ENCODE data around the gene MCF2L.

MCF2L gene

DNA sequence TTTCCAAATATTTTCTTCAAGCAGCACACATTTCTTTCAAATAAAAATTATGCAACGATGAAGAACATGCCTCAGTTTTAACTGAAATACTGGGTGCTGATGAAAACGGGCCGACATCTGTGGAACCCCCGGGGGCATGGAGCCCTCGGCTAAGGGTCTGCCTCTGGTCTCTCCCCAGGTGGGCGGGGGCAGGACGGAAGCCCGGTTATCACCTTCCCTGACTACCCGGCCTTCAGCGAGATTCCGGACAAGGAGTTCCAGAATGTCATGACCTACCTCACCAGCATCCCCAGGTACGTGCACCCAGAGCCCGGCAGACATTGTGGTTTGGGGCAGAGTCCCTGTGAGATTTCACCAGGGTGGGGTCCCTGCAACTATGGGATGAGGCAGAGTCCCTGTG, 55.5 kb downstream of the MCF2L start:
- DNase-seq (ENCODE audit: low read depth), result no peak
- H3K4me3 ChIP-seq (ENCODE audit: low read depth, low read length), result no peak overlapping the region
- no peak for TF ChIP-seq CTCF (IDR thresholded peaks at IDR 0.05; ENCODE audit: low read depth, low read length, missing control alignments)

- no peak for TF ChIP-seq CTCF (IDR thresholded peaks at IDR 0.05; ENCODE audit: low read depth, low read length, missing control alignments)
- no peak for DNase-seq (ENCODE audit: low read depth)
- H3K4me3 ChIP-seq (ENCODE audit: low read depth, low read length), result no peak overlapping the region
Measured at GRCh38 chr13:113026391-113026910, 57.4 kb downstream of the MCF2L start.

- TF ChIP-seq CTCF (IDR thresholded peaks at IDR 0.05; ENCODE audit: low read depth, low read length, missing control alignments), result no peak
- H3K4me3 ChIP-seq (ENCODE audit: low read depth, low read length), result no peak overlapping the region
- DNase-seq (ENCODE audit: low read depth), result no peak
Measured at GRCh38 chr13:113027095-113027494, 58.1 kb downstream of the MCF2L start.

GRCh38 chr13:113027566-113027965, 58.6 kb downstream of the MCF2L start:
- TF ChIP-seq CTCF (IDR thresholded peaks at IDR 0.05; ENCODE audit: low read depth, low read length, missing control alignments), result no peak
- no peak for DNase-seq (ENCODE audit: low read depth)
- H3K4me3 ChIP-seq (ENCODE audit: low read depth, low read length), result no peak overlapping the region

GRCh38 chr13:113028336-113029060, 59.5 kb downstream of the MCF2L start:
- no peak for TF ChIP-seq CTCF (IDR thresholded peaks at IDR 0.05; ENCODE audit: low read depth, low read length, missing control alignments)
- DNase-seq (ENCODE audit: low read depth), result no peak

DNA sequence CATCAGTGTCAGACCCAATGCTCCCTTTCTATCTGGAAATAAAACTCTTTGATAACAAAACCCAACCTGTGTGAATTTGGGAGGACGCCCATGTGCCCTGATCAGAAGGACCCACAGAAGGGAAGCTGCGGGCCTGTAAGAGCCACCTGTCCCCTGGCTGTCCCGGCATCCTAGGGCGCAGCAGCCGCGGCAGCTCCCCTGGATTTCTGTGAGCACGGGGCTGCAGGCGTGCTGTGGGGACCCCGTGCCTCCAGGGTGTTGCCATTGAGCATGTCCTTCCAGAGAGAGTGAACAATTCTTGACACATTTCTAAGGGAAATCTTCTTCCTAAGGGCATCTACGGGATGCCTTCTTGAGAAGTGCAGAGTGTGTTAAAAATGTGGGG, 60.0 kb downstream of the MCF2L start:
- DNase-seq (ENCODE audit: low read depth), result no peak
- H3K4me3 ChIP-seq (ENCODE audit: low read depth, low read length), result no peak overlapping the region
- no peak for TF ChIP-seq CTCF (IDR thresholded peaks at IDR 0.05; ENCODE audit: low read depth, low read length, missing control alignments)

More at GRCh38 chr13:113028336-113029060, 59.5 kb downstream of the MCF2L start:
- H3K4me3 ChIP-seq (ENCODE audit: low read depth, low read length), result no peak overlapping the region

Data from GM12864 (cell line).